ENCODE data around the gene CDC42.

The CDC42 gene

GRCh38 chr1:22122273-22123070, 70.0 kb downstream of the CDC42 start:
- DNase-seq (ENCODE audit: low read depth in 2 of 2) = no peak
- H3K4me3 ChIP-seq (replicated peaks in 1 of 2; ENCODE audit: low read depth in 2 of 2, low read length in 2 of 2) = no peak overlapping the region
- no peak for TF ChIP-seq CTCF (IDR thresholded peaks at IDR 0.05; ENCODE audit: low read depth, low read length)

- TF ChIP-seq CTCF (IDR thresholded peaks at IDR 0.05; ENCODE audit: low read depth, low read length) = no peak
- DNase-seq (ENCODE audit: low read depth in 2 of 2) = no peak
- H3K4me3 ChIP-seq (replicated peaks in 1 of 2; ENCODE audit: low read depth in 2 of 2, low read length in 2 of 2) = no peak overlapping the region
These were observed 70.5 kb downstream of the CDC42 start for GRCh38 chr1:22123071-22123390.

- no peak for TF ChIP-seq CTCF (IDR thresholded peaks at IDR 0.05; ENCODE audit: low read depth, low read length)
- DNase-seq (ENCODE audit: low read depth in 2 of 2) = no peak
- H3K4me3 ChIP-seq (replicated peaks in 1 of 2; ENCODE audit: low read depth in 2 of 2, low read length in 2 of 2) = no peak overlapping the region
These were observed 71.4 kb downstream of the CDC42 start for GRCh38 chr1:22123901-22124404.

- no peak for DNase-seq (ENCODE audit: low read depth in 2 of 2)
- no peak overlapping the region for H3K4me3 ChIP-seq (replicated peaks in 1 of 2; ENCODE audit: low read depth in 2 of 2, low read length in 2 of 2)
- TF ChIP-seq CTCF (IDR thresholded peaks at IDR 0.05; ENCODE audit: low read depth, low read length) = no peak
These were observed 72.2 kb downstream of the CDC42 start for GRCh38 chr1:22124592-22125229.

GRCh38 chr1:22126531-22126930, 74.0 kb downstream of the CDC42 start:
- DNase-seq (ENCODE audit: low read depth in 2 of 2) = no peak
- TF ChIP-seq CTCF (IDR thresholded peaks at IDR 0.05; ENCODE audit: low read depth, low read length) = no peak
- H3K4me3 ChIP-seq (replicated peaks in 1 of 2; ENCODE audit: low read depth in 2 of 2, low read length in 2 of 2) = no peak overlapping the region

GRCh38 chr1:22127248-22127647, 74.7 kb downstream of the CDC42 start:
- H3K4me3 ChIP-seq (replicated peaks in 1 of 2; ENCODE audit: low read depth in 2 of 2, low read length in 2 of 2) = no peak overlapping the region
- no peak for TF ChIP-seq CTCF (IDR thresholded peaks at IDR 0.05; ENCODE audit: low read depth, low read length)
- DNase-seq (ENCODE audit: low read depth in 2 of 2) = no peak
